ENCODE data around the gene LRRC59. TPM values are rescaled to one million over a fixed set of nuclear protein-coding genes. Genes with fewer than 3 reads are reported as not detected.
"Not testable (repeated sequence)": the region's sequence is repeated elsewhere in the genome, so short reads cannot be mapped to it uniquely, and the experiment has no call there.

LRRC59 gene
- total RNA-seq, 1 experiment from 2014 or later = 106 TPM

DNA sequence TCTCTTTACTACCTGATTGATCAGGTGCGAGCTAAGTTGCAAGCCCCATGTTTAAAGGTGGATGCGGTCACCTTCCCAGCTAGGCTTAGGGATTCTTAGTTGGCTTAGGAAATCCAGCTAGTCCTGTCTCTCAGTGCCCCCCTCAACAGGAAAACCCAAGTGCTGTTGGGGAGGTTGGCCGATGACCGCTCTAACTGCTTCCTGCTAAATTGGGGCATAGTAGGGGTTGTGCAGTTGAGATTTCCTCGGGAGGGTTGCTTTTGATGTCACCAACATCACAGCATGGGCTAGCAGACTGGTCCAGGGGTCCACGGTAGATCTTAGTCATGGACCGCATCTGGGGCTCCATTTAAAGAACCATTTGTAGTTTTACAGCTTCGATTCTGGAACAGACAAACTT, 2.3 kb upstream of the LRRC59 start:
- not testable (repeated sequence) for H3K23ac ChIP-seq (ENCODE audit: insufficient read length, low read depth, low read length); H3K27ac Mint-ChIP-seq; H2AFZ ChIP-seq (ENCODE audit: low read length); H3K4me1 ChIP-seq (ENCODE audit: insufficient read depth, low read length); H3K27ac ChIP-seq (ENCODE audit: insufficient read length, low read depth, low read length); H3K4me2 ChIP-seq (ENCODE audit: insufficient read depth, insufficient read length, low read length); H2BK120ac ChIP-seq (ENCODE audit: low read depth, low read length, poor library complexity, severe bottlenecking); H3K18ac ChIP-seq (ENCODE audit: insufficient read length, low read depth, low read length); H3K4ac ChIP-seq (ENCODE audit: low read depth, low read length); DNase-seq; H3K9me3 ChIP-seq (ENCODE audit: control insufficient read depth, low read depth, low read length); H3K14ac ChIP-seq (ENCODE audit: insufficient read depth, low read length); H3K27me3 ChIP-seq (ENCODE audit: insufficient read depth, low read length); H4K20me1 ChIP-seq (ENCODE audit: control insufficient read depth, insufficient read depth, insufficient read length); H3K9ac ChIP-seq (ENCODE audit: extremely low read depth, insufficient read length, low read length); H2BK5ac ChIP-seq (ENCODE audit: insufficient read length, low read length); H4K5ac ChIP-seq (ENCODE audit: insufficient read length, low read depth, low read length); H2BK20ac ChIP-seq (ENCODE audit: low read depth, low read length, poor library complexity, severe bottlenecking); H4K91ac ChIP-seq (ENCODE audit: insufficient read length, low read depth, low read length); H4K8ac ChIP-seq (replicated peaks; ENCODE audit: insufficient read length, low read depth, low read length); H2BK12ac ChIP-seq (ENCODE audit: insufficient read length, low read depth, low read length); H2AK5ac ChIP-seq (ENCODE audit: insufficient read length, low read length); H2BK15ac ChIP-seq (ENCODE audit: low read depth, low read length); H3K27me3 Mint-ChIP-seq (ENCODE audit: low read depth); H3T11ph ChIP-seq (ENCODE audit: low read length); H3K56ac ChIP-seq (ENCODE audit: insufficient read length, low read depth, low read length); H3K4me3 Mint-ChIP-seq
- Histone ChIP-seq H3K79me2 (ENCODE audit: insufficient read depth, low read length) (peaks cover 11% of the 10 kb centered on the region; the same call in 1 of the 2 replicates), H3K79me1 (ENCODE audit: insufficient read depth, low read depth, low read length, poor library complexity, severe bottlenecking) (peaks cover 11% of the 10 kb centered on the region), H3K23me2 (ENCODE audit: insufficient read length, low read depth, low read length, poor library complexity, severe bottlenecking) (peaks cover 14% of the 10 kb centered on the region)
- H3K36me3 Mint-ChIP-seq (ENCODE audit: insufficient read depth in 1 of 3, low read depth in 3 of 3) = peaks cover 6 to 16% (median 9%) of the 10 kb centered on the region in 3 experiments; a peak in 6 of 7 replicates
- H3K9me3 Mint-ChIP-seq = peaks cover 11 to 12% of the 10 kb centered on the region in 2 experiments; a peak in 4 of 5 replicates
- H3K4me1 Mint-ChIP-seq = peaks cover 21 to 30% of the 10 kb centered on the region in 2 experiments
- no CpG with 5 or more reads among the region's 8 CpGs for WGBS (ENCODE audit: extremely low coverage, insufficient read length, low lambda C conversion rate)

DNA sequence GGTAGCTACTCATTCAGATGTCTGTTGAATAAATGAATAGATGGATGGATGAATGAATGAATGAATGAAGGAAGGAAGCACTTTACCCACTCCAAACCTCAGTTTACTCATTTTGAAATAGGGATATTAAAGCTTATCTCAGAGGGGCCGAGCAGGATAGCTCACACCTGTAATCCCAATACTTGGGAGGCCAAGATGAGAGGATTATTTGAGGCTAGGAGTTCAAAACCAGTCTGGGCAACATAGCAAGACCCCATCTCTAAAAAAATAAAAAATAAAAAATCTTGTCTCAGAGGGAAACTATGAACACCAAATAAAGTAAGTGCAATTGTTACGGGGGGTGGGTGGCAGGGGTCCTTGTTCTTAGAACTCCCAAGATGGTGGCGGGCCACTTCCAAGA, 1.3 kb upstream of the LRRC59 start:
- not testable (repeated sequence) for H2BK15ac ChIP-seq (ENCODE audit: low read depth, low read length); H4K91ac ChIP-seq (ENCODE audit: insufficient read length, low read depth, low read length); H4K20me1 ChIP-seq (ENCODE audit: control insufficient read depth, insufficient read depth, insufficient read length); H3K9ac ChIP-seq (ENCODE audit: extremely low read depth, insufficient read length, low read length); H3K27ac ChIP-seq (ENCODE audit: insufficient read length, low read depth, low read length); H3K14ac ChIP-seq (ENCODE audit: insufficient read depth, low read length); H3T11ph ChIP-seq (ENCODE audit: low read length); H2BK5ac ChIP-seq (ENCODE audit: insufficient read length, low read length); H3K9me3 ChIP-seq (ENCODE audit: control insufficient read depth, low read depth, low read length); H4K8ac ChIP-seq (replicated peaks; ENCODE audit: insufficient read length, low read depth, low read length); H3K56ac ChIP-seq (ENCODE audit: insufficient read length, low read depth, low read length); H2BK20ac ChIP-seq (ENCODE audit: low read depth, low read length, poor library complexity, severe bottlenecking); H2BK12ac ChIP-seq (ENCODE audit: insufficient read length, low read depth, low read length); H3K4me2 ChIP-seq (ENCODE audit: insufficient read depth, insufficient read length, low read length); H3K4me1 ChIP-seq (ENCODE audit: insufficient read depth, low read length); H3K27ac Mint-ChIP-seq; DNase-seq; H2AFZ ChIP-seq (ENCODE audit: low read length); H2BK120ac ChIP-seq (ENCODE audit: low read depth, low read length, poor library complexity, severe bottlenecking); H3K18ac ChIP-seq (ENCODE audit: insufficient read length, low read depth, low read length); H2AK5ac ChIP-seq (ENCODE audit: insufficient read length, low read length); H3K27me3 Mint-ChIP-seq (ENCODE audit: low read depth); H4K5ac ChIP-seq (ENCODE audit: insufficient read length, low read depth, low read length); H3K27me3 ChIP-seq (ENCODE audit: insufficient read depth, low read length); H3K4me3 Mint-ChIP-seq; H3K23ac ChIP-seq (ENCODE audit: insufficient read length, low read depth, low read length); H3K4ac ChIP-seq (ENCODE audit: low read depth, low read length)
- peaks cover 11% of the 10 kb centered on the region for H3K79me1 ChIP-seq (ENCODE audit: insufficient read depth, low read depth, low read length, poor library complexity, severe bottlenecking)
- Mint-ChIP-seq H3K36me3 (ENCODE audit: insufficient read depth in 1 of 3, low read depth in 3 of 3) (peaks cover 13 to 24% (median 15%) of the 10 kb centered on the region in 3 experiments; a peak in 6 of 7 replicates), H3K4me1 (peaks cover 17 to 26% of the 10 kb centered on the region in 2 experiments), H3K9me3 (peaks cover 11 to 12% of the 10 kb centered on the region in 2 experiments; a peak in 4 of 5 replicates)
- WGBS (ENCODE audit: extremely low coverage, insufficient read length, low lambda C conversion rate) = no CpG with 5 or more reads among the region's 3 CpGs
- H3K23me2 ChIP-seq (ENCODE audit: insufficient read length, low read depth, low read length, poor library complexity, severe bottlenecking) = peaks cover 14% of the 10 kb centered on the region
- peaks cover 11% of the 10 kb centered on the region; the same call in 1 of the 2 replicates for H3K79me2 ChIP-seq (ENCODE audit: insufficient read depth, low read length)
